ENCODE measurements around the gene PPARG.

GRCh38 chr3:12309716-12310115 lies 20.8 kb downstream of the PPARG start:
- TF ChIP-seq RAD21 (IDR thresholded peaks at IDR 0.05) = no peak
- TF ChIP-seq, protein P1, sequence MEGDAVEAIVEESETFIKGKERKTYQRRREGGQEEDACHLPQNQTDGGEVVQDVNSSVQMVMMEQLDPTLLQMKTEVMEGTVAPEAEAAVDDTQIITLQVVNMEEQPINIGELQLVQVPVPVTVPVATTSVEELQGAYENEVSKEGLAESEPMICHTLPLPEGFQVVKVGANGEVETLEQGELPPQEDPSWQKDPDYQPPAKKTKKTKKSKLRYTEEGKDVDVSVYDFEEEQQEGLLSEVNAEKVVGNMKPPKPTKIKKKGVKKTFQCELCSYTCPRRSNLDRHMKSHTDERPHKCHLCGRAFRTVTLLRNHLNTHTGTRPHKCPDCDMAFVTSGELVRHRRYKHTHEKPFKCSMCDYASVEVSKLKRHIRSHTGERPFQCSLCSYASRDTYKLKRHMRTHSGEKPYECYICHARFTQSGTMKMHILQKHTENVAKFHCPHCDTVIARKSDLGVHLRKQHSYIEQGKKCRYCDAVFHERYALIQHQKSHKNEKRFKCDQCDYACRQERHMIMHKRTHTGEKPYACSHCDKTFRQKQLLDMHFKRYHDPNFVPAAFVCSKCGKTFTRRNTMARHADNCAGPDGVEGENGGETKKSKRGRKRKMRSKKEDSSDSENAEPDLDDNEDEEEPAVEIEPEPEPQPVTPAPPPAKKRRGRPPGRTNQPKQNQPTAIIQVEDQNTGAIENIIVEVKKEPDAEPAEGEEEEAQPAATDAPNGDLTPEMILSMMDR (IDR thresholded peaks at IDR 0.05; ENCODE audit: low read depth, low read length, missing input control) = no peak
- TF ChIP-seq, protein P2, sequence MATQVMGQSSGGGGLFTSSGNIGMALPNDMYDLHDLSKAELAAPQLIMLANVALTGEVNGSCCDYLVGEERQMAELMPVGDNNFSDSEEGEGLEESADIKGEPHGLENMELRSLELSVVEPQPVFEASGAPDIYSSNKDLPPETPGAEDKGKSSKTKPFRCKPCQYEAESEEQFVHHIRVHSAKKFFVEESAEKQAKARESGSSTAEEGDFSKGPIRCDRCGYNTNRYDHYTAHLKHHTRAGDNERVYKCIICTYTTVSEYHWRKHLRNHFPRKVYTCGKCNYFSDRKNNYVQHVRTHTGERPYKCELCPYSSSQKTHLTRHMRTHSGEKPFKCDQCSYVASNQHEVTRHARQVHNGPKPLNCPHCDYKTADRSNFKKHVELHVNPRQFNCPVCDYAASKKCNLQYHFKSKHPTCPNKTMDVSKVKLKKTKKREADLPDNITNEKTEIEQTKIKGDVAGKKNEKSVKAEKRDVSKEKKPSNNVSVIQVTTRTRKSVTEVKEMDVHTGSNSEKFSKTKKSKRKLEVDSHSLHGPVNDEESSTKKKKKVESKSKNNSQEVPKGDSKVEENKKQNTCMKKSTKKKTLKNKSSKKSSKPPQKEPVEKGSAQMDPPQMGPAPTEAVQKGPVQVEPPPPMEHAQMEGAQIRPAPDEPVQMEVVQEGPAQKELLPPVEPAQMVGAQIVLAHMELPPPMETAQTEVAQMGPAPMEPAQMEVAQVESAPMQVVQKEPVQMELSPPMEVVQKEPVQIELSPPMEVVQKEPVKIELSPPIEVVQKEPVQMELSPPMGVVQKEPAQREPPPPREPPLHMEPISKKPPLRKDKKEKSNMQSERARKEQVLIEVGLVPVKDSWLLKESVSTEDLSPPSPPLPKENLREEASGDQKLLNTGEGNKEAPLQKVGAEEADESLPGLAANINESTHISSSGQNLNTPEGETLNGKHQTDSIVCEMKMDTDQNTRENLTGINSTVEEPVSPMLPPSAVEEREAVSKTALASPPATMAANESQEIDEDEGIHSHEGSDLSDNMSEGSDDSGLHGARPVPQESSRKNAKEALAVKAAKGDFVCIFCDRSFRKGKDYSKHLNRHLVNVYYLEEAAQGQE (IDR thresholded peaks at IDR 0.05) = no peak
- no peak for TF ChIP-seq ATF3 (IDR thresholded peaks at IDR 0.05)
- no peak for TF ChIP-seq MAX (IDR thresholded peaks at IDR 0.05)
- TF ChIP-seq ZBTB33 (IDR thresholded peaks at IDR 0.05) = no peak
- no peak for TF ChIP-seq GABPA (IDR thresholded peaks at IDR 0.05 in 1 of 2, conservative IDR thresholded peaks at IDR 0.05 in 1 of 2)
- no peak for TF ChIP-seq YY1 (IDR thresholded peaks at IDR 0.05)
